ENCODE results near the gene SBF2.
"Not testable (repeated sequence)": the region's sequence is repeated elsewhere in the genome, so short reads cannot be mapped to it uniquely, and the experiment has no call there.

The SBF2 gene

DNA sequence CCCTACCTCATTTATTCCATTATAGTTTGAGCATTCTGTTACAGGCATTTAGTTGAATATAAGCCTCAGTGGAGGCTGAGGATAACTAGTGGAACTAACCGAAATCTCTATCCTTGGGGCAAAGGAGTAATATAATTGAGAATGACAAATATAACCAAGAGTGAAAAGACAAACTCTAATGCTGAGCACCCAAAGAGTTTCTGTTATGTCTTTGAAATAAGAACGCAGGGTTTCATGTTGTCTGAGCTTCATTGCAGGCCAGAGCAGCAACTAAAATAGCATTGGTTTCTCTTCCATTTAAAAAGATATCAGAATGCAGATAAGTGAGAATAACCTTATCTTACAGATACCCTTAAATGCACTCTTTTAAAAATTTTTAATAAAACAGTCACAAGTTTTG, 131.8 kb downstream of the SBF2 start:
- no peak for DNase-seq

DNA sequence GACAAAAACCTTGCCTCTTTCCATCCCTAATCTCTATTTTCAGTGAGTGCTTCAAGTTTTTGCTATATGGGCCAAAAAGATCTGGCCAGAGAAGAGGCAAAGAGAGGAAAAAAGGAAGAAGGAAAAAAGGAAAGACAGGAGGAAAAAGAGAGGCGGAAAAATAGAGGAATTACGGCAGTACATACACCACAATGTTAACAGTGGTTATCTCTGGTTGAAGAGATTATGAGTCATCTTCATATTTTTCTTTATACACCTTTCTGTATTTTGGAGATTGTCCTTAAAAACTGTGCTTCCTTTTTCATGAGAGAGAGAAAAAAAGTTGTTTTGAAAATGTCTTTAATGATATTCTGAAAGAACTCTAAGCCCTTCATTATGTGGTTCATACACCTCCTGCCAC, 133.7 kb downstream of the SBF2 start:
- DNase-seq: no peak

DNA sequence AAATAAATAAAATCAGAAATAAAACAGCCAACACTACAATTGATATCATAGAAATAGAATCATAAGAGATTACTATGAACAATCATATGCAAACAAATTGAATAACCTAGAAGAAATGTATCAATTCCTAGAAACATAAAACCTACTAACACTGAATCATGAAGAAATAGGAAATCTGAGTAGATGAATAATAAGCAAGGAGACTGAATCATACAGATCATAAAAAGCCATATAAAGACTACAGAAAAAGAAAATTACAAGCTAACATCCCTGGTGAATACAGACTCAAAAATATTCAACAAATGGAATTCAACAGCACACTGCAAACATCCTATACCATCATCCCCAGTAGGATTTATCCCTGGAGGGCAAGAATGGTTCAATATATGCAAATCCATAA, 135.6 kb downstream of the SBF2 start:
- DNase-seq: no peak

DNA sequence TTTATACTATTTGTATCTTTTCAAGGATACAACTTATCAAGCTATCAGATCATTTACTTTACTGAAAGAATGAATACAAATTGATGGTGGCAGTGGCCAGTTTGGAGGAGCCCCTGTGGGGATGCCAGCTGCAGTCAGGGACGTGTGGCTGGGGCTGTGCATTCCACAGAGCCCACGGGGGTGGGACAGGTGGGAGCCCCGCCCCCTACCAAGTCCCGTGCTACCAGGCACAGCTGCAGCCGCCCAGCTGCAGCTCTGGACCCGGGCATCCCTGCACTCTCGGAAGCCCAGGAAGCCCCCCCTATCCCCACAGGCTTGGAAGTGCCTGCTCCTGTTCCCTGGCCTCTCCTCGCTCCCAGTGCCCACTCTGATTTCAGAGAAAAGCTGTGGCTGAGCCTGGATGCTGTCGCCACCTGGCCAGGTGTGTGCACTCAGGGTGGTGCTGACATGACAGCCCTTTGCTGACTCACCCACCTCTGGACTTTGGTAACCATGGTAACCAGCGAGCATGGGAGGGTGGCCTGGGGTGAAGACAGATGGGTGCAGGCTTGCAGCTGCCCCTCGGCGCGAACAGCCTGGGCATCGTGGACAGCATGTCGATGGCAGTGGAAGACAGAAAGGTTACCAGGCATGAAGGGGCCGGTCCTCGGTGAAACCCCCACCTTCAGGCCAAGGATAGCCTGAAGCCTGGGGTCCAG, 138.1 kb downstream of the SBF2 start:
- DNase-seq: no peak

DNA sequence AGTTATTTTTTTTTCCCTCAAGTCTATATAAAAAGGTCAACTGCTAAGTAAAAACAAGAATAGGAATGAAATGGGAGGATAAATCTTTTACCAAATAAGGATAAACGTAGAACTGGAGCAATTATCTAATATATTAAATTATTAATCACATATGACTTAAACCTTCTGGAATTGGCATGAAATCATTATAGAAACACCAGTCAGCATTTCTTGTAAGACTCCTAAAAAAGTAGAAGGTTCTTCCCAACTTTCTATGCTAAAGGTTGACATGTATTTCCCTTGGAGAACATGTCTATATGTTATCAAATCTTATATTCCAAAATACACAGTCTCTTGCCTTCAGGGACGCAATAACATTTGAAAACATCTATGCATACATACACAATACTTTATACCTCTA, 143.2 kb downstream of the SBF2 start:
- no peak for DNase-seq

DNA sequence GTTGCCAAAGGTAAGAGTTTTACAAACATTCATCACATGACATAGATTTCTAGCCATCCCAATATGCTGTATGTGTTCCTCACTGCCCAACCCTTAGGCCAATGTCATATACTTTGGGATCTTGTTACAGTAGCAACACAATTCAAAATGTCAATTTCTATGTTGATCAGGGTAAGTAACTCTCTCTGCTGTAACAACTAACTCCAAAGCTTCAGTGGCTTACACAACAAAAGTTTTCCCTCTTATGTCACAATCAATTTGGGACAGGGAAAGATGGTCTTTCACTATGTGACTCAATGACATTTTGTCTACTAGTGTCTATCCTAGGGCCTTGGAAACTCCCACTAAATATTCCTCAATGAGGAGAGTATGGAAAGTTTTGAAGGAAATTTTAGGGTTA, 144.5 kb downstream of the SBF2 start:
- DNase-seq: no peak

DNA sequence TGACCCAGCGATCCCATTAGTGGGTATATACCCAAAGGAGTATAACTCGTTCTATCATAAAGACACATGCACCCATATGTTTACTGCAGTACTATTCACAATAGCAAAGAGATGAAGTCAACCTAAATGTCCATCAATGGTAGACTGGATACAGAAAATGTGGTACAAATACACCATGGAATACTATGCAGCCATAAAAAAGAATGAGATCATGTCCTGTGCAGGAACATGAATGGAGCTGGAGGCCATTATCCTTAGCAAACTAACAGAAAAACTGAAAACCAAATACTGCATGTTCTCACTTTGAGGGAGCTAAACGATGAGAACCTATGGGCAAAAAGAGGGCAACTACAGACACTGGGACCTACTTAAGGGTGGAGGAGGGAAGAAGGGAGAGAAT, 146.8 kb downstream of the SBF2 start:
- DNase-seq: no peak

DNA sequence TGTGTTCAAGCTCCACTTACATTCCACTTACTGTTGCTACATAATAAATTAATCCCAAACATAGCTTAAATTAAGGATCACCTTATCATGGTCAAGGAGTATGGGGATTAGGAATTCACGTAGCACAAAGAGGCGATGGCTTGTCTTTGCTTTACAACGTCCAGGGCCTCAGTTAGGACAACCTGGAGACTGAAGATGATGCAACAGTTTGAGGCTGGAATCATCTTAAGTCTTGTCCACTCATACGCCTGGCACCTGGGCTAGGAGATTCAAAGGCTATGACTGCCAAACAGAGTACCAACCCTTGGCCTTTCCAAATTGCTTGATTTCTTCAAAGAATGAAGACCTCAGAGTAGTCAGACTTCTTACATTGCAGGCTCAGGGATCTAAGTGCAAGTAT, 149.1 kb downstream of the SBF2 start:
- no peak for DNase-seq

DNA sequence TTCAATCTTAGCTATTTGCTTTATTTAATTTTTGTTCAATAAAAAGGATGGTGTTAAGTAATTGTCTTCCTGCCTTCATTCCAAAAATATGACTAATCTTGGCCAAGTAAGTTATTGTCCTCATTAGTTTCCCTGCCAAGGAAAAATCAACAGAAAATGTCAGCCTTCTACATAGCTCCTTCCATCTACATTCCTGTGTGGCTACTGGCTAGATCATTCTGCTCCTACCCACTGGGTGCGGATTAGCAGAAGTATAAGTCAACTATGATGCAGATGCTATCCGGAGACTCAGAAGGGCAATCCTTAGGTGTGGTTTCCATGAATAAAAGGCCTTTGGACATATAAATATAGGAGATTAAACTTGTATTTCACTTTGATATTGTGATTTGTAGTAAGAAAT, 154.4 kb downstream of the SBF2 start:
- no peak for DNase-seq

DNA sequence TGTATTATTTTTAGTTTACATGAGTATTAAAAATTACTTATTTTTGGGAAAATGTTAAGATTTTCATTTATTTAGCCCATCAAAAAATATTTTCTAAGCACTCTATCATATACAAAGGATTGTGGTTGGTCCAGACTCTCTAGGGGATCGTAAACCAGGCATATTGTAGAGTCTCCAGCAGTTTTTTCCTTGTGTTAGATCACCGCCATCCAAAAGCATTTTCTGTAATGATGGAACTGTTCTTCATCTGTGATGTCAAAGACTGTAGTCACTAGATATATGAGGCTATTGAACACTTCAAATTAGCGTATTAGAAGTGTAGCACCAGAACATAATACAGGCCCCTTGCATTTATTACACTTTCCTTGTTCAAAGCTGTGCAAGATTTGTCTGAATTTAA, 154.9 kb downstream of the SBF2 start:
- DNase-seq: no peak

DNA sequence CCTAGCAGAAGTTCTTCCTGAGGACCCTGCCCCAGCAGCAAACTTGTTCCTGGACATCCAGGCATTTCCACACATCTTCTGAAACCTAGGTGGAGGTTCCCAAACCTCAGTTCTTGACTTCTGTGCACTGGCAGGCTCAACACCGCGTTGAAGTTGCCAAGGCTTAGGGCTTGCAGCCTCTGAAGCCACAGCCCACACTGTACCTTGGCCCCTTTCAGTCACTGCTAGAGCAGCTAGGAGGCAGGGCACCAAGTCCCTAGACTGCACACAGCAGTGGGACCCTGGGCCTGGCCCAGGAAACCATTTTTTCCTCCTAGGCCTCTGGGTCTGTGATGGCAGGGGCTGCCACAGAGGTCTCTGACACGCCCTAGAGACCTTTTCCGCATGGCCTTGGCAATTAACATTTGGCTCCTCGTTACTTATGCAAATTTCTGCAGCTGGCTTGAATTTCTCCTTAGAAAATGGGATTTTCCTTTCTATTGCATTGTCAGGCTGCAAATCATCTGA, 159.0 kb downstream of the SBF2 start:
- no peak for DNase-seq

DNA sequence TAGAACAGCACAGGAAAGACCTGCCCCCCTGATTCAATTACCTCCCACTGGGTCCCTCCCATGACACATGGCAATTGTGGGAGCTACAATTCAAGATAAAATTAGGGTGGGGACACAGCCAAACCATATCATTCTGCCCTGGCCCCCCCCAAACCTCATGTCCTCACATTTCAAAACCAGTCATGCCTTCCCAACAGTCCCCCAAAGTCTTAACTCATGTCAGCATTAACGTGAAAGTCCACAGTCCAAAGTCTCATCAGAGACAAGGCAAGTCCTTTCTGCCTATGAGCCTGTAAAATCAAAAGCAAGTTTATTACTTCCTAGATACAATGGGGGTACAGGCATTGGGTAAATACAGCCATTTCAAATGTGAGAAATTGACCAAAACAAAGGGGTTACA, 159.8 kb downstream of the SBF2 start:
- not testable (repeated sequence) for DNase-seq

DNA sequence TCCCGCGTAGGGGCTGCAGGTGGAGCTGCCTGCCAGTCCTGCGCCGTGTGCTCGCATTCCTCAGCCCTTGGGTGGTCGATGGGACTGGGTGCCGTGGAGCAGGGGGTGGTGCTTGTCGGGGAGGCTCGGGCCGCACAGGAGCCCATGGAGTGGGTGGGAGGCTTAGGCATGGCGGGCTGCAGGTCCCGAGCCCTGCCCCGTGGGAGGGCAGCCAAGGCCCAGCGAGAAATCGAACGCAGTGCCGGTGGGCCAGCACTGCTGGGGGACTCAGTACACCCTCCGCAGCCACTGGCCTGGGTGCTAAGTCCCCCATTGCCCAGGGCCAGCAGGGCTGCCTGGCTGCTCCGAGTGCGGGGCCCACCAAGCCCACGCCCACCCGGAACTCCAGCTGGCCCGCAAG, 160.8 kb downstream of the SBF2 start:
- DNase-seq: not testable (repeated sequence)

DNA sequence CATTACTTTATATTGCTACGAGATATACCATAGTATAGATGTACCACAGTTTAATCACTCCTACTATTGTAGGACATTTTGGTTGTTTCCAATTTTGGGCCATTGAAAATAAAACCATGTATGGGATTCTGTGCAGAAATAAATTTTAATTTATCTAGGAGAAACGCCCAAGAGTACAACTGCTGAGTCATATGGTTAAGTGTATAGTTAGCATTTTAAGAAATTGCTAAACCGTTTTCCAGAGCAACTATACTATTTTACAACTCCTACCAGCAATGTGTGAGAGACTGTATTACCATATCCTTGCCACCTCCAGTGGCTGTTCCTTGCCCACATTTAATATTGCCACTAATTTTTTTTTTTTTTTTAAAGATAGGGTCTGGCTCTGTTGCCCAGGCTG, 163.1 kb downstream of the SBF2 start:
- DNase-seq: no peak

DNA sequence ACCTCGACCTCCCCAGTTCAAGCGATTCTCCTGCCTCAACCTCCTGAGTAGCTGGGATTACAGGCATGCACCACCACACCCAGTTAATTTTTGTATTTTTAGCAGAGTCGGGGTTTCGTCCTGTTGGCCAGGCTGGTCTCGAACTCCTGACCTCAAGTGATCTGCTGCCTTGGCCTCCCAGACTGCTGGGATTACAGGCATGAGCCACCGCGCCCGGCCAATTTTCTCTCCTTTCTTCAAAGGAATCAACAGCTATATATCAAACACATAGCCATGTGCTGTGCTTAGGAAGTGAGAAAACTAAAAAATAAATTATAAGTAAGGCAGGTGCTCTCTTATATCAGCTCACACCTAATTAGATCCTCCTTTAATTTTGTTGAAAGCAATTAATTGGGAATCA, 164.8 kb downstream of the SBF2 start:
- not testable (repeated sequence) for DNase-seq

DNA sequence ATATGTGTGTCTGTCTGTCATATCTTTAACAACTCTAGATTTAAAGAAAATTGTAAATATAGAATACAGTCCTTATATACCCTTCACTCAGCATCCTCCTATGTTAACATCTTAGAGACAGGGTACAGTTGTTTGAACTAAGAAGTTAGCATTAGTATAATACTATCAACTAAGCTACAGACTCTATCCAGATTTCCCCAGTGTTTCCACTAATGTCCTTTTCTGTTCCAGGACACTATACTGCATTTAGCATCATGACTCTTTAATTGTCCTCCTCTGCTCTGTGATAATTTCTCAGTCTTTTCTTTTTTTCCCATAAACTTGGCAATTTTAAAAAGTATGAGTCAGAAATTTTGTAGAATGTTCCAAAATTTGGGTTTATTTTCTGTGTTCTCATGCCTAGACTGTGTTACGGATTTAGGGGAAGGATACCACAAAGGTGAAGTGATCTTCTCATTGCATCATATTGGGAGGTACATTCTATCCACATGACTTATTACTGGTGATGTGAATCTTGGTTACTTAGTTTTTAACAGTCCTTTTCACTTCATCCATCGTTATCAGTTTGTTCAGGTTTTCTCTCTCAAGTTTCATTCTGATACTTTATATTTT, 168.4 kb downstream of the SBF2 start:
- DNase-seq: no peak

DNA sequence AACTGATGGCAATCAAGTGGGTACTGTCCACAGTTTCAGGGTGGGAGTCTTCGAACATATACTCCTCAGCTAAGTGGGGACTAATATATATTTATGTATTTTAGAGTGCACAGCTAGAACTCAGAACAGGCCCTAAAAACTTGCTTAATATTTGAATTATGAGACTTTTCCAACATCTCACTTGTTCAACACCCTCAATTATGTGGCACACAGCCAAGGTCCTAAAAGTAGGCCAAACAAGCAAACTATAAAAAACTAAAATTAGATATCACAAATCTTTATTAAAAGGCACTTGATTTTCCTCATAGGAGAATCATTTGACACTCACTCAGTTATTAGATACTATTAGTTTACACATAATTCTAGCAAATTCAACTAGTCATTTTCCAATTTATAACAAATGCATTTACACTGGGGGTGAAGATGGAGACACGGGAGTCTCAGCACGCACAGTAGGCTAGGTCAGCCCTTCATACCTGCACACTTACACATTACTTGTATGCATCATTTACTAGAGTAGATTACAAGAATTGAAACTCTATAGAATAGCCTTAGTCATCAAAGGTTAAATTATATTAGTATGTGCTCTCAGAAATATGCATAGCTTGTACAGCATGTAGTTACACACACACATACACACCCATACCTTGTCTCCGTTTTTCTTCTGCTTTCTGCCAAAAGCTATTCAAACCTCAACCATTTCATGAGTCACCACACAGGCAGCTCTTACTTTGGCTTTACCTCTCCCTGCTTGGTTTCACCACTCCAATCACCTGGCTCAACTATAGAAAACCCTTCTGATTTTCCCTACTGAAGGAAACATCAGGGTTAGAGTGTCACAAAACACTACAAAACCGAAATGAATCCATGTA, 171.5 kb downstream of the SBF2 start:
- no peak for DNase-seq

DNA sequence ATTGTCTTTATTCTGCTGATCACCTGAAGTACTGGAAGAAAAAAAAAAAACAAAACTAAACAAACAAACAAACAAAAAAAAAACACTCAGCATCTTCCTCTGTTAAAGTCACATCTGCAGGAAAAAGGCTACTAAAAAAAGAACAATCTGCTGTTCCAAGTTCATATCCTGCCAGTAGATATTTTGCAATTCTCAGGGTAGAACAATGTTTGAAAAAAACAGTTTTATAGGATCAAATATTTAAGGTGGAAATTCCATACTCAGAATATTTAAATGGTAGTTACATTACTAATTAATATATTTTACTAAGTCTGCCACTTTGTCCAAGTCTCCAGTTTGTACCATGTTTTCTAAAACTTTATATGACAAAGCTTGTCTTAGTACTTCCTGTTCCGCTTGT, 175.2 kb downstream of the SBF2 start:
- DNase-seq: no peak

DNA sequence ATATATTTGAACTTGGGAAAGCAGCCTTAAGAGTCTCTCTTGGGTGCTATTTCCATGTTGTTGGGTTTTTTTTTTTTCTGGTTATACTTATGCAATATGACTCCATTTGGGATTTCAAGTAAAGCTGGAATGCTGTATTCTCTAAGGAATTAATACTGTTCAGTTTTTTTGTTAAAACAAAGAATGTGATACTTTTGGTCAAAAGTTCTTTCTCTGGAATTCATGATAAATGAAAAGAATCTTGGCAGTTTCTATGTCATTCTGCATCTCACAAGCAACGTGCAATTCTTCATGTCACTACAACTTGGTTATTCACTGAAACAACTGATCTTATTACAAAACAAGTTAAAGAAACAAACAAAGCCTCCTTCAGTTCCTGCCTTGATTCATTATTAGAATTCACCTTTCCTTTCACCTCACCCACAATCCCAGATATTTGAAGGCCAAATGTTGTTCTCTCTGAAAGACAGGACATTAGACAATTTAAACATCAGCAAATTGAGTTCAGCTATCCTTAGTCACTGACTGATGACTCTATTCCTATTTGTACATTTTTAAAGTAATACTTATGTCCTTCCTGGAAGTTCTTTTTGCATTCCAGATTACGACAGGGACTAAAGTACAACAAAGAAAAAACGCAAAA, 176.2 kb downstream of the SBF2 start:
- DNase-seq: no peak

DNA sequence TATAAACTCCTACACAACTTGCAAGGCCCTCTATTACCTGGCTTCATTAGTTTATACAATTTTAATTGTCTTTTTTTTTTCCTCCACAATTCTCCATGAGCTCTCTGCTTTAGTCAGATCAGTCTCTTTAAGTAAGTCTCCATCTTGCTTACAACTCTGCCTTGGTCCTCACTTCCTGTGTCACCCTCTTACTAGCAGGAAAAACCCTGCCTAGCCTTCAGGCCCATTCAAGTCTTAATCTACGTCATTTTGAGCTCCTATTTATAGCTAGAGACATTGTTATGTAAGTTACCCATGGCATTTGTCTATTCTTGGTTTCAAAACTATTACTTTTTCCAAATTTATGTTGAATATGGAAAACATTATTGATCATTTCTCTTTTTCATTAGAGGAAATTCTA, 177.4 kb downstream of the SBF2 start:
- DNase-seq: no peak

DNA sequence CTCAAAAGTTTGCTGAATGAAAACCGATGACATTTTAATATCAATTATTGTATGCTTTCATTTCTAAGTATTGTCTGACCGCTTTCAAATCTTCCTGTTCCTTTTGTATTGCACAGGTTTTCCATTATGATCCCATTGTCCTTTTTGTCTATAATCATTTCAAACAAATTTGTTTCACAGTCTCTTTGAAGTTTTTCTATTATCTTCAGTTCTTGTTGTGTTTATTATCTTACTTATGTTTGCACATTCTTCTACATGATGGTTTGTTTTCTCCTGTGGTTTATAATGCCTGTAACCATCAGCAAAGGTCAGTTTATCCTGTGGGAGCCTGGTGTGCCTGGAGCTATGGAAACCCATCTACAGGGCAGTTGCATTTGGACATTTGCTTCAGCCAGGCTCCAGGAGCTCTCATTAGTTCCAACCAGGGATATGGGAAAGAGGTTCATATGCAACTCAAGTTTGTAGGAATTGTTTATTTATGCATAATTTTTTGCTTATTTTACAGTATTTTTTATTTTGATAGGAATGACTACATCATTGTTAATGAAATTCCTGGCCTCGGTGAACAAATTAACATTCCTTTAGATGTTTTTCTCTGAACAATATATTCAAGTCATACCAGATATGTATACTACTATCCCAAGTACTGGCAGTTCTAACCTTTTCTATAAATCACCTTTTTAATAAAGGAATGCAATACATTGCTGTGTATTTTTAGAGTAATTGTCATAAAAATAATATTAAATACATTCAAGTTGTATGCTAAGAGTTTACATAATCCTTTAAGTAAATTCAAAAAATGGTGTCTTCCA, 179.2 kb downstream of the SBF2 start:
- no peak for DNase-seq

DNA sequence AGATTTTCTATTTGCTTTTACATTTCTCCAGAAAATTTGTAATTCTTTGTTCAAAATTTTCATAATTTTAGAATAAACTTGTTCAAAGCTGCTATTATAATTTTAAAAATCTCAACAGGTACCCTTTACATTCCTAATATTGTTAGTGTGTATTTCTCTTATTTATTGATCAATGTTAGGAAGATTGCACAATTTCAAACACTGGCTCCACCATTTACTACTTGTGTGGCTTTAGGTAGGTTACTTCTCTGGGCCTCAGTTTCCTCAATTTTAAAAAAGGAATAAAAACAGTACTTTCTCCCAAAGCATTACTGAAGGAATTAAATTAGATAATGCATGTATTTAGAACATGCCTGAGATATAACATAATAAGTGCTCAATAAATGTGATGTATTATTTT, 180.2 kb downstream of the SBF2 start:
- DNase-seq: no peak

All from inflammatory macrophage (primary cell).